HEK293 (cell line): ENCODE measurements around the gene ZNF648.

Source experiments
- CTCF ChIA-PET: fragments of 350-600 bp; formaldehyde crosslinking; extraction: SDS; loops from one replicate; lab custom pipeline; 2021; ENCODE audit warnings: antibody characterized with exemption; lab: Yijun Ruan, JAX
- POLR2A ChIA-PET: fragments of 300-600 bp; formaldehyde crosslinking; extraction: SDS; loops from one replicate; lab custom pipeline; 2020; ENCODE audit warnings: antibody characterized with exemption, inconsistent platforms; lab: Yijun Ruan, JAX
- H3K27ac ChIP-seq: fragments of 200-500 bp; sonication (Bioruptor generic); 2 replicates; pipeline ENCODE4 v1.5.1; 2014; ENCODE audit warnings: low read depth, low read length, control low read depth, inconsistent platforms; ENCODE audit errors: extremely low read depth
- H3K36me3 ChIP-seq, 2 experiments: fragments of 200-500 bp in 1 of 2; sonication (Bioruptor generic) in 1 of 2; 1 replicate in 1 of 2; 2 replicates in 1 of 2; pipeline ENCODE4 v1.5.1; 2014 to 2017; ENCODE audit warnings: inconsistent platforms in 2 of 2, low read length in 2 of 2; ENCODE audit not compliant: control insufficient read depth in 2 of 2, insufficient read depth in 1 of 2
- H3K4me1 ChIP-seq: fragments of 200-500 bp; sonication (Bioruptor generic); 2 replicates; pipeline ENCODE4 v1.5.1; 2014; ENCODE audit warnings: mild to moderate bottlenecking, low read length, inconsistent platforms; ENCODE audit not compliant: control insufficient read depth, insufficient read depth
- H3K4me3 ChIP-seq: 2 replicates; pipeline ENCODE4 v1.5.1; 2011; ENCODE audit warnings: low read depth, mild to moderate bottlenecking, control low read depth, low read length, moderate library complexity
- H3K9me3 ChIP-seq: fragments of 200-500 bp; sonication (Bioruptor generic); 2 replicates; pipeline ENCODE4 v1.5.1; 2014; ENCODE audit warnings: low read depth, low read length, inconsistent platforms; ENCODE audit not compliant: control insufficient read depth, insufficient read depth
- EGR2 ChIP-seq: fragments of 450-650 bp; formaldehyde crosslinking; IDR thresholded peaks from 2 replicates; pipeline ENCODE4 v1.5.1; 2016; ENCODE audit warnings: low read depth, missing biosample characterization, missing genetic modification characterization
- HIC1 ChIP-seq: fragments of 450-650 bp; formaldehyde crosslinking; IDR thresholded peaks from 2 replicates; pipeline ENCODE4 v1.5.1; 2016; ENCODE audit warnings: missing biosample characterization, missing genetic modification characterization
- HOXC10 ChIP-seq: sonication (generic); formaldehyde crosslinking; IDR thresholded peaks from 2 replicates; pipeline ENCODE4 v1.8.1; 2023; ENCODE audit warnings: mild to moderate bottlenecking, missing genetic modification reagents
- WT1 ChIP-seq: fragments of 450-650 bp; formaldehyde crosslinking; IDR thresholded peaks from 2 replicates; pipeline ENCODE4 v1.5.1; 2016; ENCODE audit warnings: missing biosample characterization, missing genetic modification characterization
- YY1 ChIP-seq: fragments of 450-650 bp; formaldehyde crosslinking; IDR thresholded peaks from 2 replicates; pipeline ENCODE4 v1.5.1; 2018; ENCODE audit warnings: missing biosample characterization, missing genetic modification characterization
- ZBTB11 ChIP-seq: fragments of 450-650 bp; formaldehyde crosslinking; conservative IDR thresholded peaks from 2 replicates; pipeline ENCODE4 v1.5.1; 2016; ENCODE audit warnings: low read depth, missing biosample characterization, missing genetic modification characterization
- ZBTB17 ChIP-seq: fragments of 450-650 bp; formaldehyde crosslinking; IDR thresholded peaks from 2 replicates; pipeline ENCODE4 v1.5.1; 2016; ENCODE audit warnings: missing biosample characterization, missing genetic modification characterization
- ZBTB49 ChIP-seq: fragments of 450-650 bp; formaldehyde crosslinking; IDR thresholded peaks from 2 replicates; pipeline ENCODE4 v1.5.1; 2016; ENCODE audit warnings: missing biosample characterization, missing genetic modification characterization, low read depth
- ZFHX2 ChIP-seq: fragments of 450-650 bp; formaldehyde crosslinking; conservative IDR thresholded peaks from 2 replicates; pipeline ENCODE4 v1.5.1; 2016; ENCODE audit warnings: missing biosample characterization, missing genetic modification characterization
- ZNF184 ChIP-seq: fragments of 450-650 bp; IDR thresholded peaks from 2 replicates; pipeline ENCODE4 v1.5.1; 2018; ENCODE audit warnings: missing biosample characterization, mild to moderate bottlenecking, missing genetic modification characterization
- ZNF2 ChIP-seq: fragments of 450-650 bp; formaldehyde crosslinking; IDR thresholded peaks from 2 replicates; pipeline ENCODE4 v1.5.1; 2016; ENCODE audit warnings: missing biosample characterization, missing genetic modification characterization
- ZNF202 ChIP-seq: fragments of 450-650 bp; formaldehyde crosslinking; IDR thresholded peaks from 2 replicates; pipeline ENCODE4 v1.5.1; 2016; ENCODE audit warnings: missing biosample characterization, missing genetic modification characterization, borderline replicate concordance
- ZNF423 ChIP-seq: fragments of 450-650 bp; formaldehyde crosslinking; IDR thresholded peaks from 2 replicates; pipeline ENCODE4 v1.5.1; 2016; ENCODE audit warnings: missing biosample characterization, missing genetic modification characterization
- ZNF561 ChIP-seq: fragments of 450-650 bp; IDR thresholded peaks from 2 replicates; pipeline ENCODE4 v1.5.1; 2018; ENCODE audit warnings: missing biosample characterization, missing genetic modification characterization, borderline replicate concordance
- ZNF585B ChIP-seq: fragments of 450-650 bp; formaldehyde crosslinking; IDR thresholded peaks from 2 replicates; pipeline ENCODE4 v1.5.1; 2016; ENCODE audit warnings: missing biosample characterization, missing genetic modification characterization
- ZNF626 ChIP-seq: fragments of 450-650 bp; sonication (Bioruptor Pico); formaldehyde crosslinking; IDR thresholded peaks from 2 replicates; pipeline ENCODE4 v1.5.1; 2018; ENCODE audit warnings: missing biosample characterization, missing genetic modification characterization, inconsistent platforms

ZNF648 gene

GRCh38 chr1:182032251-182032650, 29.3 kb downstream of the ZNF648 start:
- TF ChIP-seq WT1 (tag by site-specific recombination), result no peak
- TF ChIP-seq ZNF626, result no peak
- TF ChIP-seq ZNF202, result no peak
- no peak for TF ChIP-seq ZBTB11 (tag by site-specific recombination)
- TF ChIP-seq HIC1 (tag by site-specific recombination), result no peak
- no peak for TF ChIP-seq ZNF184 (tag by site-specific recombination)
- TF ChIP-seq ZBTB49 (tag by site-specific recombination), result no peak
- TF ChIP-seq ZNF561 (tag by site-specific recombination), result no peak
- ChIA-PET CTCF (interaction anchor here (0.7 to 2.5 kb wide), 2 partner anchors 23 to 243 kb away, joined by 3 to 8 read pairs; no protein-coding TSS in a partner anchor), POLR2A (no interaction called here)
- Histone ChIP-seq H3K4me3 (no peak overlapping the region), H3K36me3 (no peaks in the 10 kb centered on the region), H3K4me1 (no peaks in the 10 kb centered on the region), H3K27ac (no peak overlapping the region), H3K9me3 (no peaks in the 10 kb centered on the region)

- Histone ChIP-seq H3K4me3 (peak overlapping the region; percentile 48), H3K9me3 (no peaks in the 10 kb centered on the region), H3K27ac (peak overlapping the region; percentile 72), H3K4me1 (no peaks in the 10 kb centered on the region), H3K36me3 (no peaks in the 10 kb centered on the region)
- CTCF ChIA-PET, result interaction anchor here (0.6 to 1.0 kb wide), 4 partner anchors 9 to 755 kb away, joined by 3 to 5 read pairs (median 4); no protein-coding TSS in a partner anchor
- POLR2A ChIA-PET, result interaction anchor here (0.6 to 1.5 kb wide), 8 partner anchors 9 to 551 kb away, joined by 3 to 11 read pairs (median 4); no protein-coding TSS in a partner anchor
- peak; percentile 76; the same call in 1 of the 2 replicates for TF ChIP-seq HIC1 (tag by site-specific recombination)
- TF ChIP-seq YY1 (tag by site-specific recombination), result 0 out of 2 replicates have a peak, but pooled peaks have one; percentile 32
- peak; percentile 71; the same call in 1 of the 2 replicates for TF ChIP-seq ZNF423 (tag by site-specific recombination)
- peak; percentile 45 for TF ChIP-seq ZFHX2
- peak; percentile 39; the same call in 1 of the 2 replicates for TF ChIP-seq EGR2
- TF ChIP-seq ZNF585B (tag by site-specific recombination), result no peak
- TF ChIP-seq WT1 (tag by site-specific recombination), result 0 out of 2 replicates have a peak, but pooled peaks have one; percentile 39
- TF ChIP-seq ZBTB11 (tag by site-specific recombination), result peak; percentile 38
- no peak for TF ChIP-seq HOXC10 (CRISPR knock-in tag)
- peak; percentile 83 for TF ChIP-seq ZBTB17
- TF ChIP-seq ZNF2 (tag by site-specific recombination), result peak; percentile 79; the same call in 1 of the 2 replicates
Observed at GRCh38 chr1:182029379-182030331, 31.9 kb downstream of the ZNF648 start.
